Coronary artery (tissue), 2 donors: ENCODE measurements around the gene TFB2M.

Experiments used
- DNase-seq: peaks from one replicate; pipeline ENCODE4 v3.0.0-alpha.2; 2017; ENCODE audit warnings: low spot score
- H3K27ac ChIP-seq, 2 donors: fragments of 200-600 bp; sonication (generic); one replicate each; pipeline ENCODE4 v1.5.1; 2016 to 2019
- H3K4me3 ChIP-seq: fragments of 200-600 bp; sonication (generic); 2 replicates; pipeline ENCODE4 v1.5.1; 2016; ENCODE audit warnings: mild to moderate bottlenecking, moderate library complexity
- TF ChIP-seq, protein P1 (sequence below): fragments of 200-600 bp; sonication (generic); IDR thresholded peaks from one replicate; pipeline ENCODE4 v1.5.1; 2019; ENCODE audit warnings: antibody characterized with exemption

The TFB2M gene

DNA sequence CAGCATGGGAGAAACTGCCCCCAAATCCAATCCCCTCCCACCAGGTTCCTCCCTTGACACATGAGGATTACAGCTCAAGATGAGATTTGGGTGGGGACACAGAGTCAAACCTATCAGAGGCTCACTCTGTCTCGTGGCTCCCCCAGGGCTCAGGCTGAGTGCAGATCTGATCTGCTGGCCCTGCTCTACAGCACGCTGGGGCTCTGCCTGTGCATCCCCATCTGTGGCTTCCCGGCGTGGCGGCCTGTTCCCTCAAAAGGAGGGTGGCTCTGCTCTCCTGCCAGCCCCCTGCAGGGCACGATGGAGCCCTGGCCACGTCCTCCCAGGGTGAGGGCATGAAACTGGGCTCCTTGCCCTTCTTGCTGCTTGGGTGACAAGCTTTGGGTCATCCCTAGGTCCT is 39.1 kb downstream of the TFB2M start:
- DNase-seq = no peak

DNA sequence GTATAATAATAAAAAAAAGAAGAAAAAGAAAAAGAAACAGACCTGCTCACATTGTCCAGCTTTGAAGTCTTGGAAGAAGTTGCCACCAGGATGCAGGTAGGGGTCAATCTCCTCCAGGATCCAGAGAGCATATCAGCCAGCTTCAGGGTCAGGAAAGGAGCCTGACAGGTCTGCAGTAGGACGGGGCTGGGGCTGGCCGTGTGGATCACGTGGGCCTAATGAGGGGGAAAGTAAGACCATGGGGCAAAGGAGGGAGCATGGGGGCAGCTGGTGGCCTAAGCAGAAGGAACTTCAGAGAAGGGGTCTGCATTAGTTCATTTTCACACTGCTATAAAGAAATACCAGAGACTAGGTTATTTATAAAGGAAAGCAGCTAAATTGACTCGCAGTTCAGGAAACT is 39.7 kb downstream of the TFB2M start:
- TF ChIP-seq, protein P1, sequence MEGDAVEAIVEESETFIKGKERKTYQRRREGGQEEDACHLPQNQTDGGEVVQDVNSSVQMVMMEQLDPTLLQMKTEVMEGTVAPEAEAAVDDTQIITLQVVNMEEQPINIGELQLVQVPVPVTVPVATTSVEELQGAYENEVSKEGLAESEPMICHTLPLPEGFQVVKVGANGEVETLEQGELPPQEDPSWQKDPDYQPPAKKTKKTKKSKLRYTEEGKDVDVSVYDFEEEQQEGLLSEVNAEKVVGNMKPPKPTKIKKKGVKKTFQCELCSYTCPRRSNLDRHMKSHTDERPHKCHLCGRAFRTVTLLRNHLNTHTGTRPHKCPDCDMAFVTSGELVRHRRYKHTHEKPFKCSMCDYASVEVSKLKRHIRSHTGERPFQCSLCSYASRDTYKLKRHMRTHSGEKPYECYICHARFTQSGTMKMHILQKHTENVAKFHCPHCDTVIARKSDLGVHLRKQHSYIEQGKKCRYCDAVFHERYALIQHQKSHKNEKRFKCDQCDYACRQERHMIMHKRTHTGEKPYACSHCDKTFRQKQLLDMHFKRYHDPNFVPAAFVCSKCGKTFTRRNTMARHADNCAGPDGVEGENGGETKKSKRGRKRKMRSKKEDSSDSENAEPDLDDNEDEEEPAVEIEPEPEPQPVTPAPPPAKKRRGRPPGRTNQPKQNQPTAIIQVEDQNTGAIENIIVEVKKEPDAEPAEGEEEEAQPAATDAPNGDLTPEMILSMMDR = no peak
- DNase-seq = no peak
- Histone ChIP-seq H3K27ac (no peak overlapping the region), H3K4me3 (no peak overlapping the region)

More for the DNA sequence above, 39.1 kb downstream of the TFB2M start:
- no peak overlapping the region for H3K4me3 ChIP-seq
- TF ChIP-seq, protein P1 = no peak
- H3K27ac ChIP-seq = no peak overlapping the region

DNA sequence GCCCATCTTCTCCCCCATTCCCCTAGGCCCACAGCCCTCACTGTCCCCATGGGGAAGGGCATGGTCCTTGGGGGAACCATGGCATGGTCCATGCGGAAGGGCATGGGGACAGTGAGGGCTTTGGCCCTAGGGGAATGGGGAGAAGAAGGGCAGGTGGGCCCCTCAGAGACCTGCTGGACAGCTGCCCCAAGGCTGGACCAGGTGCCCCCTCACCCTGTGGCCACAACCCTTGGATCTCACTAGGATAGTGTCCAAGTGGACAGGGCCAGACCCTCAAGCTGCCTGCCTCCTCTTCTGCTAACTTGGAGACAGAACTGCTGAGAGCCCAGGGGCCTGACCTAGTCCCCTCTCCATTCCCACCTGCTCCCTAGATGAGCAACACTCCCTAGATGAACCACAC is 46.5 kb downstream of the TFB2M start:
- no peak for DNase-seq
- Histone ChIP-seq H3K27ac (no peak overlapping the region), H3K4me3 (no peak overlapping the region)
- TF ChIP-seq, protein P1 = no peak

DNA sequence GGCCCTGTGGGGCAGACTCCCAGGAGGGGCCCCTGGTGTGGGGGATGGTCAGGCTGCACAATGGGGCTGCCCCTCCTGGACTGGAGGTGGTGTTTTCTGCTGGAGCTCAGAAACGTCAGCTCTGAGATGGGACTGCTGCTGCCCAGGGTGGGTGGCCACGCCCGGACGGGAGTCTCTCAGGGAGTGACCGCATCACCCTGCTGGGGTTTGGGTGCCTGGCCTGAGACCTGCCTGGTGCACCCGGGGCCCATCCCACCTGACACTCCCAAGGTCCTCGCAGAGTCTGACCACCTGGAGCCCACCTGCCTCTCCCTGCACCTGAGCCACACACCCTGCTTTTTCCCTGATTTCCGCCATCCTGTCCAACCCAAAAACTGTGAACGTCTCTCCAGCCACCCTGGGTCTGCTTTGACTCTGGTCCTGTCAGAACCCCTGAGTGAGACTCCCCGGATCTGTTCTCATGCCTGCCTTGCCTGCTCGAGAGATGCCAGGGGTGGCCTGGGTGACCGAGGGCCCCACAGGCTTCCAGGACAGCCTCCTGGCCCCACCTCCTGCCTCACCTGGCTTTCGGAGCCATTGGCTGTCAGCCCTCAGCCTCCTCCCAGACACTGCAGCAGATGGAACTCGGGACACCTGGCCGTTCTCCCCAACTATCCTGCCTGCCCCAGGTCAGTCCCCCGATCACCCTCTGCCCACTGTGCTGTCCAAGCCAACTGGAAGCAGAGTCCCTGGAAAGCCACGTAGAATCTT is 47.4 kb downstream of the TFB2M start:
- no peak overlapping the region for H3K27ac ChIP-seq
- H3K4me3 ChIP-seq = no peak overlapping the region
- DNase-seq = no peak
- TF ChIP-seq, protein P1 = no peak

DNA sequence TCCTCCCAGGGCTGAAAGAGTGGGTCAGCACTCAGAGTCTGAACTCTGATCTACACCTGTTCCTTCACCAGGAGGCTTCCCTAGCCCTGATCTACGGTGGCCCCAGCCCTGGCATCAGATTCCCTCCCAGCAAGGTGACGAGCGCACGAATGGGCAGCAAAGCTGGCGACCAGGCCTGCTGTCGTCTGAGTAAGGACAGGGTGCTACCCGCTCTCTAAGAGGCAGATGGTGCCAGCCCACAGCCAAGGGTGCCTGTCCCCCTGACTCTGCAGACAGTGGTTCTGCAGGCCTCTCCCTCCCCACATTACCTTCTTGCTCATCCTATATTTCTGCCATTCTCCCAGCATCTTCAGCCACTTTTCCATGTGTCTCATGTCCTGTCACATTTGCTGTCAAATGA is 48.7 kb downstream of the TFB2M start:
- no peak for DNase-seq
- Histone ChIP-seq H3K4me3 (no peak overlapping the region), H3K27ac (no peak overlapping the region)
- TF ChIP-seq, protein P1 = no peak

DNA sequence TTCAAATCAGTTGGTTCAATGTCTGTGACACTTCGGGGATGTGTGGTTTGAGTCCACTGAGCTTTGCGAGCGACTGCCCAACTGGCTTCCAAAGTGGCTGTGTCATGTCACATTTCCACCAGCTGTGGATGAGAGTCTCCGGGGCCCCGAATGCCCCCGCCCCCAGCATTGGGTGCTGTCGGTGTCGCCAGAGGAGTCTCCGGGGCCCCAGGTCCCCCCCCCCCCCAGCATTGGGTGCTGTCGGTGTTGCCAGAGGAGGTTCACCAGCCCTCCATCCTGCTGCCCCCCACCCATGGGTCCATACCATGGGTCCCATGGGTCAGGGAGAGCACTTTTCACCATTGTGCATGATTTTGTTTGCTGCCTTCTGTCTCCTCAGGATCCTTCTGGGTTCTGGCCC is 49.9 kb downstream of the TFB2M start:
- no peak overlapping the region for H3K27ac ChIP-seq
- DNase-seq = no peak
- TF ChIP-seq, protein P1 = no peak
- no peak overlapping the region for H3K4me3 ChIP-seq

DNA sequence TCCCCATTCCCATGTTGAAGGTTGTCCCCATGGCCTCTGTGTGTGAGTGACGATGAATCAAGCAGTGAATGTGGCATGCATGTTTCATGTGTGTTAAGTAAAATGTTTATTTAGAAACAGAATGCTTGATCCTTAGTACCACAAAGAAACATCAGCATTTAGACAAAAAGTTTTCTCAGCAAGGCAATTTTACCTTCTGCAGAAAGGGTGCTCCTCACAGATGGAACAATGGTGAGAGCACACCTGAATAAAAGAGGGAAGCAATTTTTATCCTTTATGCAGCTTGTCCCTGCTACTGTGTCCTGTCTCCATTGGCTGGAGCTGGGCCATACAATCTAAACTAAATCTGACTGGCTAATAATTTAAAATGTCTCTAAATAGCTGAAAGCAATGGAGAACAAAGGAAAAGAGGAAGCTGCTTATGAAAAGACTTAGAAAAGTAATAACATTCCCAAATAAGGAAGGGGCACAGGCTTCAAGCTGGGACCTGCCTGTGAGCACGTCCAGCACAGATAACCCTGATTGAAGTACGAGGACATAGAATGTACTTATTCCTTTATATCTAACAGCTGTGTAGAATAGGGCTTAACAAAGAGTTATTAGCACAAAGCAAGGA is 50.6 kb downstream of the TFB2M start:
- TF ChIP-seq, protein P1 = no peak
- H3K4me3 ChIP-seq = no peak overlapping the region
- no peak for DNase-seq
- H3K27ac ChIP-seq = no peak overlapping the region
